ENCODE measurements around the gene EEIG1. TPM values are rescaled to one million over a fixed set of nuclear protein-coding genes. Genes with fewer than 3 reads are reported as not detected.

The EEIG1 gene
- total and polyA plus RNA-seq, 10 of the 15 experiments (the other 5 are each of a cell fraction or from before 2014, with no cell fraction given): 1.2 to 75.9 (median 9.0) TPM

GRCh38 chr9:127945338-127945737 lies 35.5 kb downstream of the EEIG1 start:
- POLR2A ChIA-PET: no interaction called here
- no peak overlapping the region for H2AFZ ChIP-seq (ENCODE audit: control insufficient read depth, low read depth, low read length)
- H3K9me3 ChIP-seq (replicated peaks; ENCODE audit: control insufficient read depth, insufficient read depth, low read length): no peaks in the 10 kb centered on the region
- ATAC-seq: no peak
- FAIRE-seq: no peak
- no peaks in the 10 kb centered on the region for H4K20me1 ChIP-seq (ENCODE audit: control insufficient read depth, insufficient read depth)
- H3K79me2 ChIP-seq (ENCODE audit: control insufficient read depth, insufficient read depth, low read length): no peaks in the 10 kb centered on the region
- DNase-seq (ENCODE audit: low read depth, low spot score): no peak
- no peak overlapping the region for H3K4me3 ChIP-seq
- 95% methylated on average over 23 of the region's 24 CpGs for WGBS (ENCODE audit: insufficient coverage, insufficient replicate concordance, low lambda C conversion rate, missing lambda C conversion rate)
- no peak overlapping the region for H3K27ac ChIP-seq (ENCODE audit: control insufficient read depth, insufficient read depth)
- H3K36me3 ChIP-seq (ENCODE audit: control insufficient read depth in 2 of 2, insufficient read depth in 2 of 2, low read length in 1 of 2): peaks cover 0 to 11% of the 10 kb centered on the region in 2 experiments; a peak in 3 of 4 replicates
- no TSS peak for BruUV-seq (replicated peaks)
- intact Hi-C loops (cut with micrococcal nuclease; ENCODE audit: unreplicated experiment): no loop called here
- SMC1A ChIA-PET (ENCODE audit: uncharacterized antibody, unreplicated experiment): interaction anchor here (7.2 kb wide), 1 partner anchor 88 kb away, joined by 84 read pairs; no protein-coding TSS in a partner anchor
- no peak overlapping the region for H3K9ac ChIP-seq (ENCODE audit: control insufficient read depth, insufficient read depth, low read length)
- CTCF ChIA-PET: interaction anchor here (5.4 to 7.7 kb wide), 2 partner anchors 91 to 173 kb away, joined by 22 to 261 read pairs; no protein-coding TSS in a partner anchor
- H3K4me1 ChIP-seq (ENCODE audit: control insufficient read depth, insufficient read depth, low read length): peaks cover 7% of the 10 kb centered on the region
- RAD21 ChIA-PET (ENCODE audit: unreplicated experiment): interaction anchor here (0.5 kb wide), 1 partner anchor 51 kb away, joined by 3 read pairs; no protein-coding TSS in a partner anchor
- no peaks in the 10 kb centered on the region for H3K27me3 ChIP-seq (replicated peaks in 1 of 2; ENCODE audit: control insufficient read depth in 2 of 2, insufficient read depth in 2 of 2, low read length in 1 of 2)
- no peak overlapping the region for H3K4me2 ChIP-seq (ENCODE audit: control insufficient read depth, insufficient read depth)
- in situ Hi-C loops (cut with MboI): no loop called here
- TF ChIP-seq CREB1 (IDR thresholded peaks at IDR 0.05; ENCODE audit: low read depth): no peak
- TF ChIP-seq TAF1 (IDR thresholded peaks at IDR 0.05; ENCODE audit: borderline replicate concordance, low read depth, low read length): no peak
- no peak for TF ChIP-seq GATAD2B (conservative IDR thresholded peaks at IDR 0.05; ENCODE audit: low read depth)
- no peak for TF ChIP-seq CREM (IDR thresholded peaks at IDR 0.05; ENCODE audit: low read depth)
- no peak for TF ChIP-seq E4F1 (IDR thresholded peaks at IDR 0.05; ENCODE audit: borderline replicate concordance, partially characterized antibody)
- no peak for TF ChIP-seq ZNF207 (IDR thresholded peaks at IDR 0.05; ENCODE audit: borderline replicate concordance)
- TF ChIP-seq, protein P1, sequence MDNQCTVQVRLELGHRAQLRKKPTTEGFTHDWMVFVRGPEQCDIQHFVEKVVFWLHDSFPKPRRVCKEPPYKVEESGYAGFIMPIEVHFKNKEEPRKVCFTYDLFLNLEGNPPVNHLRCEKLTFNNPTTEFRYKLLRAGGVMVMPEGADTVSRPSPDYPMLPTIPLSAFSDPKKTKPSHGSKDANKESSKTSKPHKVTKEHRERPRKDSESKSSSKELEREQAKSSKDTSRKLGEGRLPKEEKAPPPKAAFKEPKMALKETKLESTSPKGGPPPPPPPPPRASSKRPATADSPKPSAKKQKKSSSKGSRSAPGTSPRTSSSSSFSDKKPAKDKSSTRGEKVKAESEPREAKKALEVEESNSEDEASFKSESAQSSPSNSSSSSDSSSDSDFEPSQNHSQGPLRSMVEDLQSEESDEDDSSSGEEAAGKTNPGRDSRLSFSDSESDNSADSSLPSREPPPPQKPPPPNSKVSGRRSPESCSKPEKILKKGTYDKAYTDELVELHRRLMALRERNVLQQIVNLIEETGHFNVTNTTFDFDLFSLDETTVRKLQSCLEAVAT (IDR thresholded peaks at IDR 0.05): no peak
- TF ChIP-seq NFIC (IDR thresholded peaks at IDR 0.05; ENCODE audit: low read depth, low read length): no peak
- TF ChIP-seq, protein P2, sequence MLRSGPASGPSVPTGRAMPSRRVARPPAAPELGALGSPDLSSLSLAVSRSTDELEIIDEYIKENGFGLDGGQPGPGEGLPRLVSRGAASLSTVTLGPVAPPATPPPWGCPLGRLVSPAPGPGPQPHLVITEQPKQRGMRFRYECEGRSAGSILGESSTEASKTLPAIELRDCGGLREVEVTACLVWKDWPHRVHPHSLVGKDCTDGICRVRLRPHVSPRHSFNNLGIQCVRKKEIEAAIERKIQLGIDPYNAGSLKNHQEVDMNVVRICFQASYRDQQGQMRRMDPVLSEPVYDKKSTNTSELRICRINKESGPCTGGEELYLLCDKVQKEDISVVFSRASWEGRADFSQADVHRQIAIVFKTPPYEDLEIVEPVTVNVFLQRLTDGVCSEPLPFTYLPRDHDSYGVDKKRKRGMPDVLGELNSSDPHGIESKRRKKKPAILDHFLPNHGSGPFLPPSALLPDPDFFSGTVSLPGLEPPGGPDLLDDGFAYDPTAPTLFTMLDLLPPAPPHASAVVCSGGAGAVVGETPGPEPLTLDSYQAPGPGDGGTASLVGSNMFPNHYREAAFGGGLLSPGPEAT (IDR thresholded peaks at IDR 0.05; ENCODE audit: low read depth): no peak
- TF ChIP-seq, protein P3, sequence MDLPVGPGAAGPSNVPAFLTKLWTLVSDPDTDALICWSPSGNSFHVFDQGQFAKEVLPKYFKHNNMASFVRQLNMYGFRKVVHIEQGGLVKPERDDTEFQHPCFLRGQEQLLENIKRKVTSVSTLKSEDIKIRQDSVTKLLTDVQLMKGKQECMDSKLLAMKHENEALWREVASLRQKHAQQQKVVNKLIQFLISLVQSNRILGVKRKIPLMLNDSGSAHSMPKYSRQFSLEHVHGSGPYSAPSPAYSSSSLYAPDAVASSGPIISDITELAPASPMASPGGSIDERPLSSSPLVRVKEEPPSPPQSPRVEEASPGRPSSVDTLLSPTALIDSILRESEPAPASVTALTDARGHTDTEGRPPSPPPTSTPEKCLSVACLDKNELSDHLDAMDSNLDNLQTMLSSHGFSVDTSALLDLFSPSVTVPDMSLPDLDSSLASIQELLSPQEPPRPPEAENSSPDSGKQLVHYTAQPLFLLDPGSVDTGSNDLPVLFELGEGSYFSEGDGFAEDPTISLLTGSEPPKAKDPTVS (IDR thresholded peaks at IDR 0.05; ENCODE audit: low read depth, low read length): no peak
- TF ChIP-seq ZNF592 (IDR thresholded peaks at IDR 0.05): no peak
- no peak for TF ChIP-seq HDAC2 (IDR thresholded peaks at IDR 0.05)
